Testis (tissue), 2 donors: ENCODE data around the gene LYRM7.
A peak's percentile ranks its signal among the peaks of the same experiment; 100 is the strongest.

Source experiments
- POLR2A ChIP-seq: fragments of 450-650 bp; IDR thresholded peaks from one replicate; pipeline ENCODE4 v1.6.1; 2017; ENCODE audit warnings: antibody characterized with exemption, mild to moderate bottlenecking, moderate library complexity
- TF ChIP-seq, protein P1 (sequence below), 3 experiments: fragments of 450-650 bp in 2 of 3; fragments of 200-600 bp in 1 of 3; sonication (generic) in 1 of 3; IDR thresholded peaks; one replicate each; pipeline ENCODE4 v1.5.1; 2016 to 2019; ENCODE audit warnings: antibody characterized with exemption in 3 of 3, mild to moderate bottlenecking in 2 of 3, moderate library complexity in 1 of 3

DNA sequence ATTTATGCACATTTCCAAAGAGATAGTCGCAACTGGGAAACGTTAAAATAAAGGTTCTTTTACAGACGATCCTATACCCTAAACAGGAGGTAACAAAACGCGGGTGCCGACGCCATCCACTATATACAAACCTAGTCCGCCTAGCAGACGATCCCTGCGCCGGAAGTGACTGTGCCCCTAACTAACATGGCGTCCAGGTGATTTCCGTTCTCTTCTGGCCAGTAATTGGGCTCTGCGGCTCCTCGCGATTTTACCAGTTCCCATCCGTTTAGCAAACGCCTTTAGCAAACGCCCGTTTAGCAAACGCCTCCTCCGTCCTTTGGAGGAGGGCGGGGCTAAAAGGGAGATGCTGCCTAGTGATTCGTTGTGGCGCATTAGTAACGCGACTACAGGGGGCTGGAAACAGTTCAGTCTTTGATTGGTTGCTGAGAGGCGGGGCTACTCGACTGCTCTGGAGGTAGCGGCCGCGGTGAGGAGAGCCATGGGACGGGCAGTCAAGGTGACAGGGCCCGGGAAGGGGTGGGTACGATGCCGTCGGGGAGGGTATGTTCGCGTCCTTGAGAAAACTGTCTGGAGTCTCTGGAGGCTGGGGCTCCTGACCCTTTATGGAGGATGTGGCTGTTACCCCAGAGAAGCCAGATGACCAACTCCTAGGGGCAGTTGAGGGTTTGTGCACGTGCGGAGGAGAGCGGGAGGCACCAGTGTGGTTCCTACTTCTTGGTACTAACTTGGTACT, at the start of gene LYRM7:
- TF ChIP-seq, protein P1, sequence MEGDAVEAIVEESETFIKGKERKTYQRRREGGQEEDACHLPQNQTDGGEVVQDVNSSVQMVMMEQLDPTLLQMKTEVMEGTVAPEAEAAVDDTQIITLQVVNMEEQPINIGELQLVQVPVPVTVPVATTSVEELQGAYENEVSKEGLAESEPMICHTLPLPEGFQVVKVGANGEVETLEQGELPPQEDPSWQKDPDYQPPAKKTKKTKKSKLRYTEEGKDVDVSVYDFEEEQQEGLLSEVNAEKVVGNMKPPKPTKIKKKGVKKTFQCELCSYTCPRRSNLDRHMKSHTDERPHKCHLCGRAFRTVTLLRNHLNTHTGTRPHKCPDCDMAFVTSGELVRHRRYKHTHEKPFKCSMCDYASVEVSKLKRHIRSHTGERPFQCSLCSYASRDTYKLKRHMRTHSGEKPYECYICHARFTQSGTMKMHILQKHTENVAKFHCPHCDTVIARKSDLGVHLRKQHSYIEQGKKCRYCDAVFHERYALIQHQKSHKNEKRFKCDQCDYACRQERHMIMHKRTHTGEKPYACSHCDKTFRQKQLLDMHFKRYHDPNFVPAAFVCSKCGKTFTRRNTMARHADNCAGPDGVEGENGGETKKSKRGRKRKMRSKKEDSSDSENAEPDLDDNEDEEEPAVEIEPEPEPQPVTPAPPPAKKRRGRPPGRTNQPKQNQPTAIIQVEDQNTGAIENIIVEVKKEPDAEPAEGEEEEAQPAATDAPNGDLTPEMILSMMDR (IDR thresholded peaks at IDR 0.05), result no peak
- TF ChIP-seq POLR2A, result peak; percentile 56
